ENCODE results near the gene MUC6.

The MUC6 gene

DNA sequence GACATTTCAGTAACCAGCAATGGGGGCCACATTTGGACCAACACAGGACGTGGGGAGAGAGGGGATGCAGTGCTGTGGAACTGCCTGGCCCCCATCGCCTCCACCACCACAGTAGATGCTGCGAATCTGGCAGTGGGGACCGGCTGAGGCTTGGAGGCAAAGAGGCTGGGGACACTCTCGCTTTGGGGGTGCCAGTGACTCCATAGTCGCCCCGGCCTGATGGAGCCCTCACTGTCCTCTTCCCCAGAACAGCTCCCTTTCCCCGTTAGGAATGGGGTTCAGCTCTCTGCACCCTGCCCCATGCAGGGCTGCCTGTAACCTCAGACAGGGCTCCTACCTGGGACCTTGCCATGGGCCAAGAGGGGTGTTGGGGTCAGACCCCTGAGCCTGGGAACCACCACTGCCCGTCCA is 36.3 kb upstream of the MUC6 start:
- no peak for DNase-seq

GRCh38 chr11:1072116-1072820 is 35.8 kb upstream of the MUC6 start:
- no peak for DNase-seq

DNA sequence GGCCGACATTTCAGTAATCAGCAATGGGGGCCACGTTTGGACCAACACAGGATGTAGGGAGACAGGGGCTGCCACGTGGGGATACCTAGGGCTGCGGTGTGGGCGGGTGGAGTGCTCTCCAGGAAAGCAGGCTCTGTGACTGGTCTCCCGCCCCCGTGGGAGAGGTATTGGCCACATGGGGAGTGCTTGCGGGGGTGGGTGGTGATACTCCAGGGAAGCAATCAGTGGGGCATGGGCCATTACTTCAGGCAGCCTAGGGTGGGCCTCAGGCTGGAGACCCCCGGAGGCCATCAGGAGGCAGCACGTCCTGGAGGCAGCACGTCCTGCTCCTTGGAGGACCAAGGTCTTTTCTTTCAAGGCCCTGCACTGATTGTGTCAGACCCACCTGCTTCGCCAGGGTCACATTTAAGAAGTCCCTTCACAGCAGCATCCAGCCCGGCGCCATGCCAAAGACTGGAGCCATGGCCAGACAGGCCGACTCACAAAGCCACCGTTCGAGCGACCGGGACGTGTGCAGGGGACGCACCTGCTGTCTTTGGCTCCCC is 35.1 kb upstream of the MUC6 start:
- DNase-seq, result no peak

GRCh38 chr11:1070594-1071462 is 34.3 kb upstream of the MUC6 start:
- DNase-seq, result no peak

DNA sequence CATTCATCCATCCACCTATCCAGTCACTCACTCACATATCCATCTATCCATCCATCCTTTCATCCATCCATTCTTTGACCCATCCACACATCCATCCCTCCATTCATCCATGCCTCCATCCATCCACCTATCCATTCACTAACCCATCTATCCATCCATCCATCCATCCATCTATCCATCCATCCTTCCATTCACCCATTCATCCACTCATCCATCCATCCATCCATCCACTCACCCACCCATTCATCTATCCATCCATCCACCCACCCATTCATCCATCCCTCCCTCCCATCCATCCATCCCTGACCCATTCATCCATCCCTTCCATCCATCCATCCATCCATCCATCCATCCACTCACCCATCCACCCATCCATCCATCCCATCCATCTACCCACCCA is 33.2 kb upstream of the MUC6 start:
- no peak for DNase-seq

DNA sequence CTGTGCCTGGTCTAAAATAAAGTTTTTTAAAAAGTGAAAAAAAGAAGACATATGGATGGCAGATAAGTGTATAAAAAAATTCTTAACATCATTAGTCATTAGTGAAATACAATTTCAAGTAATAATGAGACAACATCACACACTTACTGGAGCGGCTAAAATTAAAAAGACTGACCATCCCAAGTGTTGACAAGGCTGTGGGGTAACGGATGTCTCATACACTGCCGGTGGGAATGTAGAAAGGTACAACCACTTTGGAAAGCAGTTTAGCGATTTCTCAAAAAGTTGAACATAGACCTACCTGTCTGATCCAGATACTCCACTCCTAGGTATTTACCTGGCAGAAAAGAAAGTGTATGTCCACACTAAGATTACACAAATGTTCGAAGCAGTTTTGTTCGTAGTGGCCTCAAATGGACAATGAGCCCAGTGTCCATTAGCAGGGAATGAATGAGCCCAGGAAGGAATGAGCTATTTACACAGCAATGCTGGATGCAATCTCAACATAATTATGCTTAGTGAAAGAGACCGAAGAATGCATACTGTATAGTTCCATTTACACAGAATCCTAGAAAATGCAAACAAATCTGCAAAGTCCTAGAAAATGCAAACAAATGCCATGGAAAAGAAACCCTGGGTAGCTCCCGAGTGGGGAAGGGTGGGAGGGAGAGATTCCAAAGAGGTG is 31.4 kb upstream of the MUC6 start:
- no peak for DNase-seq

DNA sequence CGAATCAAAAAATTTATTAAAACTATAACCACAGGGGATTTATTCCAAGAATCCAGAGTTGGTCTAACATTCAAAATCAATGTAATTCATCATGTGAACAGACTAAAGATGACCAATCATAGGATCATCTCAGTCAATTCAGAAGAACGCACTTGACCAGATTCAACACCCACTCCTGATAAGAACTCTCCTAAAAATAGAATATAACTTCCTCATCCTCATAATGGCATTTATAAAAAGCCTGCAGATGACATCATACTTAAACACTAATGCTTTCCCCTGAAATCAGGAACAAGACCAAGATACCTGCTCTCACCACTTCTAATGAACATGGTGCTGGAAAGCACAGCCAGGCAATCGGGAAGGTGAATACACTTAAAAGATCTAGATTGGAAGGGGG is 27.6 kb upstream of the MUC6 start:
- no peak for DNase-seq

- DNase-seq, result no peak
These were observed 25.7 kb upstream of the MUC6 start for GRCh38 chr11:1062075-1062820.

DNA sequence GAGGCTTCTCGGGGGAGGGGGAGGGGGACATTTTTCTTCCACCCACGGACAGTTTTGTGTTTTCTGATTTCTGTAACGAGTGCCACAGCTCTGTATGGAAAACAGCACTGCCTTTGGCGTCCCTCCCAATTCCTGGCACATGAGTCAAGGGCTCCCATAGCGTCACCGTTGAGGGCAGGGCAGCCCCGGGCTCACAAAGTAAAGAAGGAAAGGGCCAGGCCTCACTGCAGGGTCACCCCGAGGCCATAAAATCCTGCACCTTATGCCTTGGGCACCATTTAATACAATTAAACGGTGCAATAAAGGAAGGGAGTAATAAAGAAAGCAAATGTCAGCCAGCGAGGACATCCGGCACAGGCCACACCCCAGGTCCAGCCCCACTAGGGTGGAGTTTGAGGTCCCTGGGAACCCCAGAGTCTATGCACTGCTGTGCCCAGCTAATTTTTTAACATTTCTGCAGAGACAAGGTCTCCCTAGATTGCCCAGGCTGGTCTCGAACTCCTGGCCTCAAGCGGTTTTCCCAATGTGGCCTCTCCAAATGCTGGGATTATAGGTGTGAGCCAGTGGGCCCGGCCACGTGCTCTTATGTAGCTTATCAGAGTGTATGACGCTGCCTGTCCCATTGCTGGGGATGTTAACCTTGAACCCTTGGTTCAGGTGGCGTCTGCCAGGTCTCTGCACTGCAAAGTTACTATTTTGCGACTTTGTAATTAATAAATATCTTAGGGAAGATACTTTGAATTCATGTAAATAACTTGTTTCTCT is 24.5 kb upstream of the MUC6 start:
- no peak for DNase-seq

DNA sequence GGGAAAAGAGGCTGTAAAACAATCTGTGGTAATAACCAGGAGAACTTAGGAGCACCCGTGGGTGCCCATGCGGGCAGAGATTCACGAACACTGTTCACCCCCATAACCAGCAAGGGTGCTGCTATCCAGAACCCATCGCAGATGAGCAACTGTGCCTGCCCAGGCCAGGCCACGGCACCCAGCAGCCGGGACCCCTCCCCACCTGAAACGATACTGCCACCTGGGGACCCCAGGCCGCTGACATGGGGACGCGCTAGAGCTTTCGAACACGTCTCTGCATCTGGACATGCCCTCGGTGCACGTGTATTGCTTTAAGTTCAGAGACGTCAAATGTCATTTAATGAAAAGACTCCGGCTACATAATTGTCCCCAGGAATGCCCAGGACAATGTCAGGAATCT is 23.9 kb upstream of the MUC6 start:
- DNase-seq, result no peak

DNA sequence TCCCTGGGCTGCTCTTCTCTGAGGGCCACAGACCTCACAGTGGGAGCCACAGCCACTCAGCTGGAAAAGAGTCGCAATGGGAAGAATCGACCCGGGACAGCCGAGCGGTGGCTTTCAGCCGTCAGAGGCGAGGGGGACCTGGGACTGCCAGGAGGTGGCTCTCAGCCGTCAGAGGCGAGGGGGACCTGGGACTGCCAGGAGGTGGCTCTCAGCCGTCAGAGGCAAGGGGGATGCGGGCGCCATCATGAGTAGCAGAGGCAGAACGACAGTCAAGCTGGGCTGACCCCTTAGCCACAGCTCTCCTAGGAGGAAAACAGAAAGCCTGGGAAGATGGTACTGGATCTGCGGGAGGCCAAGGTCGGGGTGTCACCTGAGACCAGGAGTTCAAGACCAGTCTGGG is 23.2 kb upstream of the MUC6 start:
- no peak for DNase-seq

- no peak for DNase-seq
These were observed 21.3 kb upstream of the MUC6 start for GRCh38 chr11:1057806-1058205.

GRCh38 chr11:1055990-1056771 is 19.7 kb upstream of the MUC6 start:
- no peak for DNase-seq

- no peak for DNase-seq
These were observed 18.7 kb upstream of the MUC6 start for GRCh38 chr11:1055109-1055703.

GRCh38 chr11:1054143-1055108 is 17.9 kb upstream of the MUC6 start:
- no peak for DNase-seq

- no peak for DNase-seq
These were observed 16.8 kb upstream of the MUC6 start for GRCh38 chr11:1053121-1053901.

DNA sequence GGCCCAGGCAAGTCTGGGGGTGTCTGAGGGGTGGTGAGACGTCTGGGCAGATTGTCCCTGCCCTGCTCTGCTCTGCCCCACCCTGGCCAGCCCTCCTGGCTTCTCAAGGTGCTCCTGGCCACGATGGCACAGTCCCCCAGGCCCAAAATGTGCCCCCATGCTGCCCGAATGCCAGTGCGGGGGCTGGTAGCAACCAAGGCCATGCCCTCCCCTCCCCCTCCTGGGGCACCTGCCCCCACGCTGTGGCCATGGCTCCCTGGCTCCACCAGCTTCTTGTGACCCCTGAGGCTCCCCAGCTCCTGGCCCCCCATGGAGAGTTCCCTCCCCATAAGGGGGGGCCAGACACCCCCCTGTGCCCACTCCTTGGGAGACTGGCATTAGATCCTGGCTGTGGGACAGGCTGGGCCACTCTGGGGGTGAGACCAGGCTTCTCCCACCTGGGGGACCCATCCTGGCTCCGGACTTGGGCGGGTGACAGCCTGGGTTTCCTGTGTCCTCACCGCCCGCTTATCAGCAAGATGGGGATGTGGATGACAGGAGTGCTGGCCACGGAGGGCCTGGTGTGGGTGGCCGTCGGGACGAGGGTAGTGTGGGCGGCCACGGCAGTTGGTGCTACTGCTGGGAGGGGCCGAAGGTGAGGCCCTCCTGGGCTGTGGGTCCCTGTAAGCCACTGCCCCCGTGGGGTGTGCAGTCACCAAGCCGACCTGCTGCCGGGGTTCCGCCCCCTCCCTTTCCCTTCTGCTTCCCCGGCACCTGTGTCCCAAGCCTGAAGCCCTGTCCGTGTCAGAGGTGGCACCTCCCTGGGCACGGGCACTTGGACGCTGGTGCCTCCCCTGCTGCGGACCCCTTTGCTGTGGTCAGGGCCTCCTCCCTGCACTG is 15.9 kb upstream of the MUC6 start:
- no peak for DNase-seq

Measured in NCI-H1048 (cell line).